Measurements from ENCODE around the gene ADSS1.
A peak's percentile ranks its signal among the peaks of the same experiment; 100 is the strongest.
"Not testable (repeated sequence)": the region's sequence is repeated elsewhere in the genome, so short reads cannot be mapped to it uniquely, and the experiment has no call there.

ADSS1 gene

DNA sequence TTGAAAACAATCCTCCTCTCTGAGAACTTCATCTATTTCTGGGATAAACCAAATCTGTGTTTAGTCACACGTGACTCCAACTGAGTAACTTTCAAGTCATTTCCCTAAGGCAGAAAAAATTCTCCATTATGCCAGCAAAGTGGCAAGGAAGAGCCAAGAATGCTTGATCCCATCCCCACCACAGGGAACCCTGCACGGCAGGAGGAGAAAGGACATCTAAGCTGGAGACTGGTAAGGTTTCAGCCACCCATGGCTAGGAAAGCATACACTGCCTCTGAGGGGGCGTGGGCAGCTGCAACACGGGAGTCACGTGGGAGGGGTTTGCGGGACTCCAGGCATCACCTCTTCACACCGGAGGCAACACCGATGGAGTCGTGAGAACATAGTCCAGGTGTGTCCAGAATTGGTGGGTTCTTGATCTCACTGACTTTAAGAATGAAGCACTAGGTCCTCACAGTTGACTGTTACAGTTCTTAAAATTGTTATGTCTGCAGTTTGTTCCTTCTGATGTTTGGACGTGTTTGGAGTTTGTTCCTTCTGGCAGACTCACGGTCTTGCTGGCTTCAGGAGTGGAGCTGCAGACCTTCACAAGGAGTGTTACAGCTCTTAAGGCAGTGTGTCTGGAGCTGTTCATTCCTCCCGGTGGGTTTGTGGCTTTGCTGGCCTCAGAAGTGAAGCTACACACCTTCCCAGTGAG lies 26.2 kb downstream of the ADSS1 start:
- DNase-seq (ENCODE audit: low read depth in 2 of 2), result no peak

DNA sequence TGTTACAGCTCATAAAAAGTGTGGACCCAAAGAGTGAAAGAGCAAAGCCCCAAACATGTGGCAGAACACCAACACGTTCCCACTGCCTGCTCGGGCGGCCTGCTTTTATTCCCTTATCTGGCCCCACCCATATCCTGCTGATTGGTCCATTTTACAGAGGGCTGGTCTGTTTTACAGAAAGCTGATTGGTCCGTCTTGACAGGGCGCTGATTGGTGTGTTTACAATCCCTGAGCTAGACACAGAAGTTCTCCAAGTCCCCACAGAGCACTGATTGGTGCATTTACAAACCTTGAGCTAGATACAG lies 26.7 kb downstream of the ADSS1 start:
- not testable (repeated sequence) for DNase-seq (ENCODE audit: low read depth in 2 of 2)

- DNase-seq (ENCODE audit: low read depth in 2 of 2), result no peak
Measured at GRCh38 chr14:104751539-104752422, 27.8 kb downstream of the ADSS1 start.

GRCh38 chr14:104752423-104752734 lies 28.4 kb downstream of the ADSS1 start:
- DNase-seq (ENCODE audit: low read depth in 2 of 2), result no peak

GRCh38 chr14:104752735-104753527 lies 28.9 kb downstream of the ADSS1 start, which contains the start of gene SIVA1:
Gene SIVA1, plus strand, starts transcription at chr14:104753147. Its CDS starts 55 bp downstream, at chr14:104753202.
- DNase-seq (ENCODE audit: low read depth in 2 of 2), result peak; percentile 98 to 99

DNA sequence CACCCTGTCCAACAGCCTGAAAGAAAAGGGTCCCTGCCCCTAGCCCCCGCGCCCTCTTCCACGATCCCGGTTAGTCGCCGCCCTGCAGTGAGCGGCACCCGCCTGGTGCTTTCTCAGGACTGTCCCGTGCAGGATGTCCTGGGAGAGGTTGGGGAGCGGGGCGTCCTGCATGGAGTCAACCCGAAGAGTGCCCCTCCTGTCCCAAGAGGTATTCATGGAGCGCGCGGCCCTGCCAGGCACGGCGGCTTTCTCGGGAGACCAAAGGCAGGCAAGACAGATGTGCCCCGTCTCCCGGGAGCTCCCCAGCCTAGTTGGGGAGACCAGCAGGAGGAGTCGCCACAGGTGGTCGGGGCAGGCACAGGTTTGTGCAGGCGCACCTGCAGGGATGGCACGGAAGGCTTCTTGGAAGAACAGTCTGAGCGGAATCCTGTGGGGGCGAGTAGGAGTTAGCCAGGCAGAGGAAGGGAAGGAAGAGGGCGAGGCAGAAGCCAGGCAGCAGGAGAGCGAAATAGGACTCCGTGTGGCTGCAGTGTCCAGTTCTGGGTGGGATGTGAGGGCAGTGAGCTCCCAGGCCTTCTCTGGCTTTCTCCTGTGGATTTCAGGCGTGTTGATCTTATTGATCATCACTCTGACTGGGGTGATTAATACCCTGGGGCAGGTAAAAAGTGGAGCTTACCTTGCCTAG lies 29.6 kb downstream of the ADSS1 start:
- DNase-seq (ENCODE audit: low read depth in 2 of 2), result no peak

- no peak for DNase-seq (ENCODE audit: low read depth in 2 of 2)
Measured at GRCh38 chr14:104754213-104754851, 30.3 kb downstream of the ADSS1 start.

GRCh38 chr14:104755621-104756020 lies 31.6 kb downstream of the ADSS1 start:
- DNase-seq (ENCODE audit: low read depth in 2 of 2), result no peak

DNA sequence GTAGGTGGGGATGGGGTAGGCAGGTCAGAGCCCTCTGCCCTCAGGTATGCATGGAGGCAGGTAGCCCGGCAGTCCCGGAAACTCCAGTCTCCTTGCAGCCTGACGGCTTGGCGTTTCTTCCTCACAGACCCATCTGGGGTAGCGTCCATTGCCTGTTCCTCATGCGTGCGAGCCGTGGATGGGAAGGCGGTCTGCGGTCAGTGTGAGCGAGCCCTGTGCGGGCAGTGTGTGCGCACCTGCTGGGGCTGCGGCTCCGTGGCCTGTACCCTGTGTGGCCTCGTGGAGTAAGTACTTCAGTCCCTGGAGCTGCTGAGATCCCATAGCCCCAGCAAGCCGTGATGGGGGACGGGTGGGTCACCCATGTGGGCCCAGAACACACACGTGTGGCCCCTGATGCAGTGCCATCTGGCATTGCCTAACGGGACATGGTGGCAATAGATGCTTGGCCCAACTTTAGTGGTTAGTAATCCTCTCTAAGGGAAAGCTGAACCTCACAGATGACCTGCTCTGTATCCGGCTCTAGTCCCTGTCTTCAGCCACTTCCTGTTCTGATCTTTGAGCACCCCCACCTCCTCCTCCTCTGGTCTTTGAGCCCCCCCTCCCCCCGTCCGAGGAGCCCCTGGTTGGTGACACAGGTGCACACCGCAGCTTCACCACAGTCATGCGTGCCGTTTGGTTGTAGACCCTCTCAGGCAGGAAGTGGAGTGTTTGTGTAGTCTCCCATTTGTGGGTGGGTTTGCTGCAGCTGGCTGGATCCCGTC lies 32.6 kb downstream of the ADSS1 start:
- no peak for DNase-seq (ENCODE audit: low read depth in 2 of 2)

DNA sequence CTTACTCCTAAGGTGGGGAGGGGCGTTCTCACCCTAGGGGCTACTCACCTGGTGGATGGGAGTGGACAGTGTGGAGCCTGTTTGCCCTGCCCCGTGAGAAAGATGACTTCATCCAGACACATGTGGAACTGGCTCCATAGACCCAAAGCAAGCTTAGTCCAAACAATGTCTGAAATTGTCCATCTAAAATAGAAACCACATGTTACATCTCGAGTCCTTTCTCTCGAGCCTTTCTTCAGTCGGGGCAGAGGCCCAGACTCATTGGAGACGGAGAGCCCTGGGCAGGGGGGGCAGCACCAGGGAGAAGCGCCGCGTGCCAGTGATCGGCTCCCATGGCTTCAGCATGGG lies 33.2 kb downstream of the ADSS1 start:
- DNase-seq (ENCODE audit: low read depth in 2 of 2), result no peak

DNA sequence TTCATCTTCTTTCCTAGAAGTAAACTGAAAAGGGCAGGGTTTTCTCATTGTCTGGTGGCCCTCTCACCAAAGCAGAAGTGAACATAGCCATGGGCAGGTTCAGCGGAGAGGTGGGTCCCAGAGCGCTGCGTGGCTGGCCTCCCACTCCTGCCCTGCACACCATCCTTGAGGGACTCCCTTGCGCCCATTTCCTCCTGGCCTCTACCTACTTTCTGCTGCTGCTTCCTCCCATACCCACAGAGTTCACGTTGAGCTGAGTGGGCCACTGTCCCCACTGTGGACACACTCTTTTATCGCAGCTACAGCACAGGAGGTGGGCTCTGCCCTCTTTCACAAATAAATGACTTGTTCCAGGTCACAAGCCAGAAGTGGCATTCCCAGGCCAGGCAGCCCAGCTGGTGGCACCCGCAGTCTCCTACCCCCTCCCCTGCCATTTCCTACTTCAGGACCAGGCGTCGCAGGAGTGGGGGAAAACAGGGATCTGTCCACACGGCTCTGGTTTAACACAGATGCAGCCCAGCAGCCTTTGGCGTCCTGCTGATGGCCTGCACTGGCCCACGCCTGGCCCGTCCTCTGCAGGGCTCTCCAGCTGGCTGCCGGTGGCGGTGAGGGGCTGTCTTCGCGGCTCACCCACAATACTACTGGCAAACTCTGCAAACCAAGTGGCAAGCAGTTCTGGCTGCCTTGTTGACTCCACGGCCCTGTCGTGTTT lies 33.8 kb downstream of the ADSS1 start:
- no peak for DNase-seq (ENCODE audit: low read depth in 2 of 2)

DNA sequence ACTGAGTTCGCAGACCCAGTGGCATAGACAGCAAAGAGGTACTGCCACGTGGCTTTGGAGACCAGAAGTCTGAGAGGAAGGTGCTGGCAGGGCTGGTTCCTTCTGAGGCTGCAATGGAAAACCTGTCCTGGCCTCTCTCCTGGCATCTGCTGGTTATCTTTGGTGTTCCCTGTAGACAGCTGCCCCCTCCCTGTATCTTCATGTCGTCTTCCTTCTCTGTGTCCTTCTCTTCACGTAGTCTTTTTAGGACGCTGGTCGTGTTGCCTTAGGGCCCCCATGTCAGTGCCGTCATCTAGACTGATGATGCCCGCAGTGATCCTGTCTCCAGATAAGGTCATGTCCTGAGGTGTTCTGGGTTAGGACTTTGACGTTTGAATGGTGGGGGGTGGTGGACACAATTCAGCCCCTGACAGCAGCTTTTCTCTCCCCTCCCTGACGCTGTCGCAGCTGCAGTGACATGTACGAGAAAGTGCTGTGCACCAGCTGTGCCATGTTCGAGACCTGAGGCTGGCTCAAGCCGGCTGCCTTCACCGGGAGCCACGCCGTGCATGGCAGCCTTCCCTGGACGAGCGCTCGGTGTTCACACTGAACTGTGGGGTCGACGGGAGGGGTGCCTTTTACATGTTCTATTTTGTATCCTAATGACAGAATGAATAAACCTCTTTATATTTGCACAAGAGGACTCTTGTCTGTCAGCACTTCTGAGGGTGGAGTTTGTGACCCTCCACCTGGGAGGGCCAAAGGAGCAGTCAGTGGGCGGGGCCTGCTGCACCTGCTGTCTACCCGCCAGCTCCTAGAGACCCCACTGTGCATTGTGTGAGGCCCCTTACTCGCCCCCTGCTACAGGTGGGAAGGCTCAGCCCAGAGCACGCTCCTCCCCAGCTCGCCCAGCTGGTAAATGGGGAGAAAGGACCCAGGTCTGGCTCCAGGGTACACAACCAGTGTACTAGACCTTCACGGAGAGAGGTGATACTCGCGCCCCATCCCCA lies 35.2 kb downstream of the ADSS1 start:
- no peak for DNase-seq (ENCODE audit: low read depth in 2 of 2)

DNA sequence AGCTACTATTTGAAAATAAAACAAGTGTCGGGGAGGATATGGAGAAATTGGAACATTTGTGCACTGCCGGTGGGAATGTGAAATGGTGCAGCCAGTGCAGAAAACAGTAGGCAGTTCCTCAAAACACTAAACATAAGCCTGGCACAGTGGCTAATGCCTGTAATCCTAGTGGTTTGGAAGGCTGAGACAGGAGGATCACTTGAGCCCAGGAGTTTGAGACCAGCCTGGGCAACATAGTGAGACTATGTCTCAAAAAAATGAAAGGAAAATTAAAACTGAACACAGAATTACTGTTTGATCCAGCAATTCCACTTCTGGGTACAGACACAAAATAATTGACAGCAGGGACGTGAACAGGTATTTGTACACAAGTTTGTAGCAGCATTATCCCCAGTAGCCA lies 41.5 kb downstream of the ADSS1 start:
- no peak for DNase-seq (ENCODE audit: low read depth in 2 of 2)

DNA sequence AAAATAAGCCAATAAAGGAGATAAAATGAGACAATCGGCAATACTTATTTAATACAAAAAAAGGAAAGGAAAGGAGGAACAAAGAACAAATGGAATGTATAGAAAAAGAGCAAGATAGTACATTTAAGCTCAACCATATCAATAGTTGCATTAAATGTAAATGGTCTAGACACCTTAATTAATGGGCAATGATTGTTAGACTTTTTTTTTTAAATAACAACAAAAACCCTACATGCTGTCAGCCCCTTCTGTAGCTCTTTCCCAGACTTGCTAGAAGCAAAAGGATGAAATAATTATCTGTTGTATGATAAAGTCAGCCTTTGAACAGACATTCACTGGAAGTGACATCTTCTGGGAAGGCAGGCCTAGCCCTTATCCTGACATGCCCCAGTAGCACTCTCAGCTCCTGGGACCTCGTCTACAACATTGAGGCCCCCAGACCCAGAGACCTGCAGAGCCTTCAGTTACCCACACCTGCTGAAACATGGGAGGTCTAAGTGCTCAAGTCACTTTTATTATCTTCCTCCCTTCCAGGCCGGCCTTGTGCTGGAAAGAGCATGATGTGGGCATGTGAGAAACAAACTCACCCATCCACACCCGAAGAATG lies 42.3 kb downstream of the ADSS1 start:
- no peak for DNase-seq (ENCODE audit: low read depth in 2 of 2)

- DNase-seq (ENCODE audit: low read depth in 2 of 2), result no peak
Measured at GRCh38 chr14:104766863-104767633, 43.0 kb downstream of the ADSS1 start.

- DNase-seq (ENCODE audit: low read depth in 2 of 2), result no peak
Measured at GRCh38 chr14:104767634-104767918, 43.5 kb downstream of the ADSS1 start.

DNA sequence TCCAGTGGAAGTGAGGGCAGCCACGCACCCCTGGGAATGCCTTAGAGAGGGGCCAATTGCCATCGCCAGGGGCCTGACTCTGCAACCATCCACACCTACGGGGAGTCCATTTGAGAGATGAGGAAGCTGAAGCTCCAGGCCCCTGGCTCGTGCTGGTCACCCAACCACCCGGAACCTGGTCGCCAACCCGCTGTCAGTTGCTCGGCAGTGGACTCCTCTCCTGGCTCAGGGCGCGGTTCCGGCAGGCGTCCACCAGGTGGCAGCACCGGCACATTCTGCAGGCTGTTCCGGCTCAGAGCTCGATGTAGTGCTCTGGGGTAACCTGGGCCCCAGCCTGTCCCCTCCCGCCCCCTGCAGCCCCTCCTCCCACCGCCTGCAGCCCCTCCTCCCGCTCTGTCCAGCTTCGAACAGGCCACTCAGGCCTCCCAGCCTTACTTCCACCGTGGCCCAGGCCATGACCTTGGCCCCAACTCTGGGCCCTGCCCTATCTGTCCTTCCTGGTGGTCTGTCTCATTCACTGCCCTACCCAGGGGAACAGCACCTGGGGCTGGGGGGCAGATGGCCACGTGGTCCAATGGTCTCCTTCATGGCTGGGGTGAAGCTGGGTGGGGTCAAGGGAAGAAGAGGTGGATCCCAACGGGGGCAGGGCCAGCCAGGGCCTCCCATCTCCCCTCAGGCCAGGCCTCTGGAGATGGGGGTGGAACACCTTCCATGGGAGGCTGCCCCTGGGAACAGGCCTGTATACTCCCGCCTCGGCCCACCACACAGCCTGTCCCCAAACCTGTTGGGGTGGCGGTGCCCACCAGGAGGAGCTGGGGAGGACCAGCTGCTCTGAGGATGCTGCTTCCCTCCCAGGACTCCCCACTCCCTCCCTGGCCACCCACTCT lies 44.7 kb downstream of the ADSS1 start:
- peak; percentile 72 to 76 for DNase-seq (ENCODE audit: low read depth in 2 of 2)

Data from stimulated activated CD8-positive, alpha-beta memory T cell treated with anti-CD3 and anti-CD28 coated beads, Interleukin-15, amount 100 ng/mL, for 4 hours (primary cell).